ENCODE measurements around the gene BPIFB1. TPM values are rescaled to one million over a fixed set of nuclear protein-coding genes. Genes with fewer than 3 reads are reported as not detected.

Gene BPIFB1
- total RNA-seq, 2 donors from 2014 or later, result not detected

DNA sequence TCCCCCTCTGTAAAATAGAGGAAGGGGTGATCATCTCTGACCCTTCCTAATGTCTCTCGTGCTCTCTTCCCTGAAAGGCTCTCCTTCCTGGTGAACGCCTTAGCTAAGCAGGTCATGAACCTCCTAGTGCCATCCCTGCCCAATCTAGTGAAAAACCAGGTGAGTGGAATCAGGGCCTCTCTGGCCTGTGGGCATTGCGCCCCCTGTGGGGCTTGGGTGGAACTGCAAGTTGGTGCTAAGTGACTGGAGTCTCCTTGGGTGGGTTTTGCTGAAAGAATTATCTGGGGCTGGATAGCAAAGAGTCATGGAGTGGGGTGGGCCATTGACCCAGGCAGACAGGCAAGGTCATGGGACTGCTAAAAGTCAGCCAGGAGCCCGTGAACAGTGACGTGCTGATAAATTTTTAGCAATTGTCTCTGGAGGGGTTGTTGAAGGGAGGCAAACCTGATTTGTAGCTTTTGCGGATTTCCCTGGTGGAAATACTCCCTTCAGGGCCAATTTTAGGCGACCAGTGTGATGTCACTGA lies 8.9 kb downstream of the BPIFB1 start:
- intact Hi-C loops (cut with DNase I), result loop anchor here (2.0 kb wide), 1 partner anchor 389 kb away; no protein-coding TSS in a partner anchor
- 12 to 22% methylated on average over 7 of the region's 7 CpGs for WGBS, 2 donors
- ATAC-seq, result peak; percentile 55
- Histone ChIP-seq H3K27me3 (no peaks in the 10 kb centered on the region), H3K27ac (no peak overlapping the region), H3K36me3 (replicated peaks in 1 of 2; ENCODE audit: insufficient read depth in 1 of 2, low read depth in 2 of 2) (no peaks in the 10 kb centered on the region), H3K4me3 (no peak overlapping the region), H3K4me1 (no peaks in the 10 kb centered on the region), H3K9me3 (no peaks in the 10 kb centered on the region)
- TF ChIP-seq, protein P1, sequence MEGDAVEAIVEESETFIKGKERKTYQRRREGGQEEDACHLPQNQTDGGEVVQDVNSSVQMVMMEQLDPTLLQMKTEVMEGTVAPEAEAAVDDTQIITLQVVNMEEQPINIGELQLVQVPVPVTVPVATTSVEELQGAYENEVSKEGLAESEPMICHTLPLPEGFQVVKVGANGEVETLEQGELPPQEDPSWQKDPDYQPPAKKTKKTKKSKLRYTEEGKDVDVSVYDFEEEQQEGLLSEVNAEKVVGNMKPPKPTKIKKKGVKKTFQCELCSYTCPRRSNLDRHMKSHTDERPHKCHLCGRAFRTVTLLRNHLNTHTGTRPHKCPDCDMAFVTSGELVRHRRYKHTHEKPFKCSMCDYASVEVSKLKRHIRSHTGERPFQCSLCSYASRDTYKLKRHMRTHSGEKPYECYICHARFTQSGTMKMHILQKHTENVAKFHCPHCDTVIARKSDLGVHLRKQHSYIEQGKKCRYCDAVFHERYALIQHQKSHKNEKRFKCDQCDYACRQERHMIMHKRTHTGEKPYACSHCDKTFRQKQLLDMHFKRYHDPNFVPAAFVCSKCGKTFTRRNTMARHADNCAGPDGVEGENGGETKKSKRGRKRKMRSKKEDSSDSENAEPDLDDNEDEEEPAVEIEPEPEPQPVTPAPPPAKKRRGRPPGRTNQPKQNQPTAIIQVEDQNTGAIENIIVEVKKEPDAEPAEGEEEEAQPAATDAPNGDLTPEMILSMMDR (IDR thresholded peaks at IDR 0.05), result peak; percentile 71 to 91 (median 82)
- no peak for TF ChIP-seq POLR2A (IDR thresholded peaks at IDR 0.05)
- DNase-seq, result peak; percentile 42 to 69 (median 55)

- 44 to 48% methylated on average over 3 of the region's 3 CpGs for WGBS, 2 donors
- Histone ChIP-seq H3K27me3 (no peaks in the 10 kb centered on the region), H3K9me3 (no peaks in the 10 kb centered on the region), H3K4me3 (no peak overlapping the region), H3K4me1 (peaks cover 3% of the 10 kb centered on the region), H3K36me3 (replicated peaks in 1 of 2; ENCODE audit: insufficient read depth in 1 of 2, low read depth in 2 of 2) (no peaks in the 10 kb centered on the region), H3K27ac (no peak overlapping the region)
- no peak for ATAC-seq
- no peak for DNase-seq
- intact Hi-C loops (cut with DNase I), result no loop called here
- TF ChIP-seq POLR2A (IDR thresholded peaks at IDR 0.05), result no peak
- TF ChIP-seq, protein P1 (IDR thresholded peaks at IDR 0.05), result no peak
Observed at GRCh38 chr20:33296206-33296605, 13.2 kb downstream of the BPIFB1 start.

DNA sequence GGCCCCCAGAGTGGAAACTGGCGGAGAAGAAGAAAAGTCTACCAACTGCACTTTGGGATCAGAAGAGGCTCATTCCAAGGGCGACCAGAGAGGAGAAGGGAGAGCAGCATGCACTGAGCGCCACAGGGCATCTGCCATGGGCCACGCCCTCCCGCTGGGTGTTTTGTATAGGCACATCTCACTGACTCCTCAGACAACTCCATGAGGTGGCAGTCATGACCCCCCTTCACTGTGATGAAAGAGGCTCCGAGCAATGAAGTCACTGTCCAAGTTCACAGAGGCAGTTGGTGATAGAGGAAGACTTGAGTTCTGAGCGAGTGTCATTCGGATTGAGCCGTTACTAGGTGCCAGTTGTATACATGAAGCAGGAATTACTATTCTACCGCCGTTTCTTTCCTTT lies 15.4 kb downstream of the BPIFB1 start:
- Histone ChIP-seq H3K27me3 (no peaks in the 10 kb centered on the region), H3K4me3 (no peak overlapping the region), H3K9me3 (no peaks in the 10 kb centered on the region), H3K4me1 (peaks cover 3% of the 10 kb centered on the region), H3K27ac (no peak overlapping the region), H3K36me3 (replicated peaks in 1 of 2; ENCODE audit: insufficient read depth in 1 of 2, low read depth in 2 of 2) (no peaks in the 10 kb centered on the region)
- TF ChIP-seq, protein P1 (IDR thresholded peaks at IDR 0.05), result no peak
- no peak for TF ChIP-seq POLR2A (IDR thresholded peaks at IDR 0.05)
- intact Hi-C loops (cut with DNase I), result no loop called here
- 74 to 77% methylated on average over 11 of the region's 11 CpGs for whole genome bisulfite sequencing, 2 donors
- no peak for ATAC-seq
- DNase-seq, result no peak

- WGBS, 2 donors, result 12 to 33% methylated on average over 9 to 24 of the region's 24 CpGs
Observed at GRCh38 chr20:33299111-33299603, 16.1 kb downstream of the BPIFB1 start.

More at GRCh38 chr20:33299111-33299603, 16.1 kb downstream of the BPIFB1 start:
- no peaks in the 10 kb centered on the region for H3K9me3 ChIP-seq
- ATAC-seq, result peak; percentile 71
- no peaks in the 10 kb centered on the region for H3K36me3 ChIP-seq (replicated peaks in 1 of 2; ENCODE audit: insufficient read depth in 1 of 2, low read depth in 2 of 2)
- H3K27ac ChIP-seq, result no peak overlapping the region
- H3K4me3 ChIP-seq, result no peak overlapping the region
- intact Hi-C loops (cut with DNase I), result no loop called here
- peak; percentile 60 to 72 (median 64) for DNase-seq
- TF ChIP-seq POLR2A (IDR thresholded peaks at IDR 0.05), result no peak
- TF ChIP-seq, protein P1 (IDR thresholded peaks at IDR 0.05), result peak; percentile 73 to 92 (median 83)
- peaks cover 3% of the 10 kb centered on the region for H3K4me1 ChIP-seq
- H3K27me3 ChIP-seq, result no peaks in the 10 kb centered on the region
